Uterus (tissue), 2 donors: Measurements from ENCODE around the gene GADD45B.

Experiments used
- CTCF ChIP-seq, 4 experiments: fragments of 200-600 bp in 2 of 4; fragments of 450-650 bp in 2 of 4; sonication (generic) in 2 of 4; IDR thresholded peaks; one replicate each; pipeline ENCODE4 v1.5.1; 2016 to 2019; ENCODE audit warnings: antibody characterized with exemption in 4 of 4, mild to moderate bottlenecking in 2 of 4, moderate library complexity in 1 of 4
- POLR2A ChIP-seq, 2 donors: fragments of 450-650 bp; IDR thresholded peaks; one replicate each; pipeline ENCODE4 v1.6.1; 2016; ENCODE audit warnings: antibody characterized with exemption in 2 of 2, mild to moderate bottlenecking in 1 of 2, moderate library complexity in 1 of 2

DNA sequence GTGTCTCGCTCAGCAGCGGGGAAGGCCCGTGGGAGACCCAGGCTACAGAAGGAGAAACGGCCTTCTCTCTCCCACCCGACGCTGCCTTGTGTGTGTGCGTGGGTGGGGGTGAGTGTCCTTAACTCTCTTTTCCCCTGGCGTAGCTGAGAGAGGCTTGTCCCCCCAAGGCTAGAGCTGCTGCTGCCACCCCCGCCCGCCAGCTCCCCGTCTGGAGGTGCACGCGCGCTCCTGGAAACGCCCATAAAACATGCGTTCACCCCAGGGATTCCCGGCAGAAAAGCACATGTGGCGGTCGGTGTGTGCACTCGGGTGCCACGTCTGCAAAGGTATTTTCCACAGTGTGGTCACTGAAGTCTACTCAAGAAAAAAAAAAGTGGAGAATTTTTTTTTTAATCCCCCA lies 36.1 kb downstream of the GADD45B start:
- no peak for TF ChIP-seq CTCF (IDR thresholded peaks at IDR 0.05)
- TF ChIP-seq POLR2A (IDR thresholded peaks at IDR 0.05), result no peak
